DOHH2 (cell line): ENCODE data around the gene DCAF17.

Experiments
- CTCF ChIP-seq: fragments of 200-600 bp; sonication (generic); IDR thresholded peaks from one replicate; pipeline ENCODE4 v1.5.1; 2014; ENCODE audit warnings: antibody characterized with exemption, mild to moderate bottlenecking, low read depth, low read length; ENCODE audit not compliant: poor library complexity, severe bottlenecking
- EZH2phosphoT487 ChIP-seq: fragments of 200-600 bp; sonication (generic); IDR thresholded peaks from 2 replicates; pipeline ENCODE4 v1.6.1; 2017; ENCODE audit warnings: borderline replicate concordance, mild to moderate bottlenecking, antibody characterized with exemption, low read length, moderate library complexity, mixed read lengths

DNA sequence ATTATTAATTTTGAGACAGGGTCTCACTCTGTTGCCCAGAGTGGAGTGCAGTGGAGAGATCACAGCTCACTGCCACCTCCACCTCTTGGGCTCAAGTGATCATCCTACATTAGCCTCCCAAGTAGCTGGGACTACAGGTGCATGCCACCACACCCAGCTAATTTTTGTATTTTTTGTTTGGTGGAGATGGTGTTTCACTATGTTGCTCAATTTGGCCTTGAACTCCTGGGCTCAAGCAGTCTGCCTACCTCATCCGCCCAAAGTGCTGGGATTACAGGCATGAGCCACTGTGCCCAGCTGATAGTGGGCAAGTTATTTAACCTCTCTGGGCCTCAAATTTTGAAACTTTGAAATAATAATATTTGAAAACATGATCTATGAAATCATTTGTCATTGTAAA is 26.5 kb downstream of the DCAF17 start:
- no peak for TF ChIP-seq CTCF
- TF ChIP-seq EZH2phosphoT487, result no peak
